Measurements from ENCODE around the gene NTMT1.

GRCh38 chr9:129672702-129673101, 46.7 kb downstream of the NTMT1 start:
- TF ChIP-seq CTCF (IDR thresholded peaks at IDR 0.05) (no peak), POLR2A (IDR thresholded peaks at IDR 0.05) (no peak)

All from ovary (tissue), 3 donors.